HG02798 (cell line): ENCODE results near the gene SUCLA2.

Experiments used
- ATAC-seq: cut with Tn5 transposase; IDR thresholded peaks from one replicate; pipeline ENCODE4 v1.9.1; 2021; ENCODE audit warnings: mild to moderate bottlenecking; ENCODE audit not compliant: unreplicated experiment, poor library complexity

The SUCLA2 gene

DNA sequence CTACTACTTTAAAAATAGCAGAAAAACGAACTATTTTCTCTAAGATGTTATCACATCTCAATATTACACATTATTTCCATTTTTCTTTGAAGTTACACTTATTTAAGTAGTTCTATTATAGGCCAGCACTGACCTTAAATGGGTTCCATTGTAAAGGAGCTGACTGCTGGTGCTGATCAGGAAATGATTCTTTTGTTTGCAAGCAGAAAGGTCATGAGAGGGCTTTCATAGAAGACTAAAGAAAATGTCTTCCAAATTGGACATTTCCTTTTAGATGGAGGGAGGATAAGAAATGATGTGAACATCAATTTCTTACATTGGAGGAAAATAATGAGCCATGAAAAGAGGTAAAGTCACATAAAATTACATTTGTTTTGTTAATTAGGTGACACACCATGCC is 96.2 kb downstream of the SUCLA2 start:
- ATAC-seq, result no peak

DNA sequence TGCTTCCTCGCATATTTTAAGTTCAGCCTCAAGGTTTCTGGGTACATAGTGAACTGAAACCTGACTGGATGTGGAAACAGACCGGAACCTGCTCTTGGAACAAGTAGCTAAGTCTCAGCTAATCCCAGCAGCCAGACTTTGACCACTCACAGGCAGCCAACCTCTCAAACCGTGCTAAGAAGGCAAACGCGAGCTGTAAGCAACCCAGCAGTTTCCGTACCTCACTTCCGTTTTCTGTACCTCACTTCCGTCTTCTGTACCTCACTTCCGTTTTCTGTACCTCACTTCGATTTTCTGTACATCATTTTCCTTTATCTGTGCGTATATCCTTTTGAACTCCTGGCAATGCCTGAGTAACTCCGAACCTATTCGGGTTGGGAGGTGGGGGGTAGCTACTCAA is 96.8 kb downstream of the SUCLA2 start:
- no peak for ATAC-seq

DNA sequence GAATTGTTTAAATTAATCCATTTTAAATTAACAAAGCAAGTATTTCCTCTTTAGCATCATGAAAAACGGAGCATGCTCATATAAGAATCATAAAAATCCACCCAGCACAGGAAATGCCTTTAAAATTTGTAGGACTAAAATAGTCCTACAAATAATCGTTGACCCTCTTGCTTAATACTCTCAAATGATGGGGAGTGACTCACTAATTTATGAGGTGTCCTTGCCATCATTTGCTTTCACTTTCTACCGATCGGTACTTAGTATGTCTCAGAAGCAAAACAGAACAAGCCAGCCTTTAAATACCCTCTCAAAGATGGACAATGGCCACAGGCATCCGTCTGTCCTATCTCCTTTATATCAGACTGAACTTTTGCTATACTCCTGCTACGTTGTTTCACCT is 97.2 kb downstream of the SUCLA2 start:
- no peak for ATAC-seq

DNA sequence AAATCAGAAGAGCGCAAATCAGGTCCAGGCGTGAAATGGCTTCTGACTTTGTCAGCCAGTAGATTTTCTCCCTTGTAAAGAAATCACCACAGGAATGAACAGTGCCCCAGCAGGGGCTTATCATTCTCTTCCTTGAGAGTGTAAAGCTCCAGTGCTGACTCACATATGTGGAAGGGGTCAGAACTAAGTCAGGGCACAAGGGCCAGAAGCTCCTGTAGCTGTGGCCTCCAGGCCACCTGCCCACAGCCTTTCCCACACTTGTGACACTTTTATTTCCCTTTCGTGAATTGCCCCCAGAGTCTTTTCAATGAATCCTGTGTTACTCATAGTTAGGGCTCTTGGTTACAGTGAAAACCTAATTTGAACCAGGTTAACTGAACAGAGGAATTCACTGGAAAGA is 99.6 kb downstream of the SUCLA2 start:
- ATAC-seq, result no peak

DNA sequence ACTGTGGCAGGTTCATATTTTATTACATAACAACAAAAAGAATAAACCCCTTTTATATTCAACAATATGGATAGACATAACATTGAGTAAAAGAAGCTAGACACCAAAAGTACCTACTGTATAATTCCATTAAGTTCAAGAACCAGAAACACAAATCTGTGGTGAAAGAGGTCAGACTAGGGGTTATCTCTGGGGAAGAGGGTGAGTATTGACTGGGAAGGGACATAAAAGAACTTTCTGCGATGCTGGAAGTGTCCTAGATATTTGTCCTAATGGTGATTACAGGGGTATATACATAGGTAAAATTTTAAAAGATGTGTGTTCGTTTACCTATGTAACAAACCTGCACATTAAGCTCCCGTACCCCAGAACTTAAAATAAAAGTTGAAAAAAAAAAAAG is 103.0 kb downstream of the SUCLA2 start:
- ATAC-seq, result no peak

DNA sequence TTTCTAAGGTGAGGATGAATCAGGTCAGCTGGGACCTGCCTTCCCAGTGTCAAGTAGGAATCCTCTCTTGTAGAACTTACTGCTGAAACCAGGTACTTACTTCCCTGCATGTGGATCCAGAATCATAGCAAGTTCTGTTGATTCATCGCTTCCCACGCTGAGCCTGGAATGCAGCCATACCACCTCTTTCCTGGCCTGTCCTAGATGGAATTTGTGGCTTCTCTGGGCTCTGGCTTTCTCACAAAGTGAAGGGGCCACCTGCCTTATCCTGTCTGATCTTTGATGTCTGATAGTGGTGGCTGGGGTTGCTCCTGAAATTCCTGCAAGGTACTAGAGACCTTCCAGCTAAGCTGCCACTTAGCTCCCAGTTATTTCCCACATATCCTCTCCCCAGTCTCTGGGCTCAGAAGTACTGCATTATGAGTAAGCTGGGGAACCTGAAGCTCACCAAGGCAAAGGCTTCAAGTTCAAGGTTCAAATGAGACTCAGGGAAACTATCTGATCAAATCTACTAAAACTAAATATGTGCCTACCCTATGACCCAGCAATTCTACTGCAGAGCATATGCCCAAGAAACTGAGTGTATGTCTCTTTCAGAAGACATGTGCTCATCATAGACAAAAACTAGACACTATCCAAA is 103.5 kb downstream of the SUCLA2 start:
- ATAC-seq, result no peak

DNA sequence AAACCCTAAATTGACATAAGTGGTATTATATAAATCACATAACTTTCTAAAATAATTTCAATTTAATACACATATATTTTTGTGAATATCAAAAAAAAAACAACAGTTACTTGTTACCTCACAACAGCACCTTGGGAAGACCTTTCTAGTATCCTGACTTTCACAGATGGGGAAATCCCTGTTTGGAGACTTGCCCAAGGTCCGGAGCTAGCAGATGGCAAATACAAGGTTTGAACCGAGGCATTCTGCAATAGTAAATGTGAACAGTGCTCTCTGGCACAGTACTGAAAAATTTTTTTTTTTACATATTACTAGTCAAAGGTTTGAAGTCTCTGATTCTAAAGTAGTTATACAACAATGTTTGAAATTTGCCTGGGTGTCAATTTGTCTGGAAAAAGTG is 104.5 kb downstream of the SUCLA2 start:
- ATAC-seq, result no peak

DNA sequence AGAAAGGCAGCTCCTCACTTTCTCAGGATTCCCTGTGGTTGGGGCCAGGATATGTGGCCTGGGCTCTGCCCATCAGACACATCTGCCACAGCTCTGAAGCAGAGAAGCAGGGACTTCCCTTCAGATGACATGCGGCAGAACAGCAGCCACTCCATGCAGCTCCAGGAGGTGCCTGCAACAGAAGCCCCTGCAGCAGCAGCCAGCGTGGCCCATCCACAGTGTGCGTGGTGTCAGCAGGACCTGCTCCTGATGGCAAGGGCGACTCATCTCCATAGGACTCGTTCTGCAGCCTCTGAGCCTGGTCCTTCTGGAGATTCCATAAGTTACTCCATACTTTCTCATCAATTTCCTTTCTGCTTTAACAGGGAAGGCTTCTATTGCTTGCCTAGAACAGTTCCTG is 105.0 kb downstream of the SUCLA2 start:
- no peak for ATAC-seq

DNA sequence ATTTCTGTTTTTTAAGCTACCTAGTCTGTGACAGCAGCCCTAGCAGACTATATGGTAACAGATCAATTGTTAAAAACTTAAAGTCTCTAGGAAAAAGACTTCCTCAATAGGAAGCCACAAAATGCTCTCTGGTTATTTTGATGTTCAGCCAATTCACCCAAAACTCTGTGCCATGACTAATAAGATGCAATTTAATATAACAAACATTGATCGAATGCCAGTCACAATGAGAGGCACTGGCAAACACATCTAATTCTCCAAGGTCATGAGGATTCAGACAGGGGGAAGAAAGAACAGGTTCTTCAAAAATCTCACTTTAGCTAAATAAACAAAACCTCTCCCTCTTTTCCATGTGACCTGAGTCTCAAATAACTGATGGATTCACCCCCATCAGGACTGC is 107.5 kb downstream of the SUCLA2 start:
- no peak for ATAC-seq
